Posterior cingulate gyrus (tissue), 11 donors: ENCODE results near the gene CLEC2D.
"Not testable (repeated sequence)": the region's sequence is repeated elsewhere in the genome, so short reads cannot be mapped to it uniquely, and the experiment has no call there.

Source experiments
- DNase-seq, 10 donors: peaks; one replicate each; pipeline versions ENCODE4 v3.0.0 to v3.0.0-alpha.2; 2020 to 2021; ENCODE audit warnings: mixed read lengths in 3 of 10
- intact Hi-C: fragments of 100-400 bp; cut with DNase I; formaldehyde crosslinking; loops from one replicate; pipeline ENCODE4 v1.15.1; 2023

Gene CLEC2D

DNA sequence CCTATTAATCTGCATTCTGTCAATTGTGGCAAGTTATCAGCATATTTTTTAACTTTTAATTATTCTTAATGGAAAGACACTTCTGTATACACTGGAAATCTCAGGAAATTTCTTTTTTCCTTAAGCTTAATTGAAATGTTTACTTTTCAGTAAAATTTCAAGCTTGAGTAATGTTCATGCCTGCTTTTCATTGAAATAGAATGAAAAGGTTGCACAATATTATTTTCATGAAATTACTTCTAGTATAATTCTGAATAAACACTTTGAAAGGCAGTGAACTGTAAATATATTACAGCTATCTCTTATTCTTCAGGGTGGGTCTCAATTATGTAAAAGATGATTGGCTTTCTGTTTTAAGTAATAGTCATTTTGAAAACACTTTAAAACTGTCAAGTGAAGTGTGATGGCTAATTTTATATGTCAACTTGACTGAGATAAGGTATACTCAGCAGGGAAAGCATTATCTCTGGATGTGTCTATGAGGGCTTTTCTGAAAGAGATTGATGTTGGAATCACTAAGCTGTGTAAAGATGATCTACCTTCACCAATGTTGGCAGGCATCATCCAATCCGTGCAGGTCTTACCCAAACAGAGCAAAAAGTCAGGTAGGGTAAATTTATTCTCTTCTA lies 29.9 kb downstream of the CLEC2D start:
- DNase-seq, result no peak
- intact Hi-C loops, result no loop called here

DNA sequence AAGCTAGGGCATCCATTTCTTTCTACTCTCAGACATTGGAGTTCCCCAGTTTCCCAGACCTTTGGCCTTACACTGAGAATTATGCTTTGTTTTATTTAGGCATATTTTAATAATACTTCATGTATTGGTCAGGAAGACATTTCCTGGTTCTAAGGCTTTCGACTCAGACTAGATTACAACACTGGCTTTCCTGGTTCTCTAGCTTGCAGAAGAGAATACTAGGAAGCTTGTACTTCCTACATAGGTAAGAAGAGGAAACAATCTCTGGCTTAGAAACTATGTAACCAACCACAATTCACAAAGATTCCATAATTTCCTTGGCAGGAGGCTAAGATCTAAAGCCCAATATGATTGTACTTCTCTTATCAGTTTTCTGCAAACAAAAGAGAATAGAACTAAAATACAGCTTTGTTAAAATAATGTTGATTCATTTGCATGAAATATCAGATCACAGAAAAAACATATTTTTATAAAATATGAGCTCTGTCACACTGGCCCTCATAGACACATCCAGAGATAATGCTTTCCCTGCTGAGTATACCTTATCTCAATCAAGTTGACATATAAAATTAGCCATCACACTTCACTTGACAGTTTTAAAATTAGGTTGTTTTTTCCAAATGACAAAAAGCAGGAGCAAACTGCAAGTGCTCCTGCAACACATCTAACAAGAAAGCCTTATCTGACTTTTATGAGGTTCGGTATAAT lies 30.5 kb downstream of the CLEC2D start:
- intact Hi-C loops, result no loop called here
- DNase-seq, result no peak

DNA sequence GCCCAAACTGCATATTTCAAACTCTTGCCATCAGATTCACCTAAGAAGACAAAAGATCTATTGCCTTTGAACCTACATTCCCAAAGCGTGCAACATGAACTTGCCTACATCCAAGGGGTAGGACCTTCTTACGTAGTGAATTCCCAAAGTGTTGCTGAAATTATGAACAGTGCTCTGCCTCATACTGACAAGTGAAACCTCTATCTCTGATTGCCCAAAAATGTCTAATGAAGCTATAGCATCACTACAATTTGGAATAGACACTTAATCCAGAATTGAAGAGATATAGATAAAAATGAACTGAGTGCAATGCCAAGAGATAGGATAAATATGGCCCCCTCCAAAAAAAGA lies 31.1 kb downstream of the CLEC2D start:
- intact Hi-C loops, result no loop called here
- no peak for DNase-seq

DNA sequence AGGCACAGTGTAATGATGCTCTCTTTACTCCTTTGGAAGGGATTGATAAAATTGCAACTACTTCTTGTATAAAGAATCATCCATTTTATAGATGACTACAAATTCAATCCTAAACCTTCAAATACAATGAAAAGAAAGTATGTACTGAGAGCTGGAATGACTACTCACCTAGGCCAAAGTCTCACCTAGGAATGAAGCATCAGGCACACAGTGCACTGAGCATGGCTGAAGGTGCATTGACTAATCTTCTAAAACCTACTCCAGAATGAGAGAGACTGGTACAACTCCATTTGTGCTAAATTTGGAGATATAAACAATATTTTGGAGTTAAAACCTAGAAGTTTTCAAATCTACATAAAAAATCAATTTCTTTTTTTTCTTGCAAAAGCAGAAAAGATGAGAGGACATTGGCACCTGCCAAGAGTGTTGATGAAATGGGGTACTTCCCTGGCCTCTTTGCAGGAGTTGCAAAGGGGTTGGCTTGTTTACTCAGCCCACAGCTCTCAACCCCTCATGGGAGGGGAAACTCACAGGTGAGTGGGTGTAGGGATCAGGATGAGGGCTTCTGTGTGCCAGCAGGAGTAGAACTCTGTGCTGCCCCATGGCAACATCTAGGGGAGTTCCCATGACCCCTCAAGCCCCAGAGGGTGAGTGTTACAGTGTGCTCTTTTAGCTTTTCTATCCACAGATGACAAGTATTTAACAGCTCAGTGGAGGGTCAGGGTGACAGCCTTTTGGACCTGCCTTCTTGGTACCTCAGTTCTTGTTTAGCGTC lies 32.1 kb downstream of the CLEC2D start:
- intact Hi-C loops, result no loop called here
- peak in 2 of 10 donors; percentile 25 to 45 for DNase-seq

DNA sequence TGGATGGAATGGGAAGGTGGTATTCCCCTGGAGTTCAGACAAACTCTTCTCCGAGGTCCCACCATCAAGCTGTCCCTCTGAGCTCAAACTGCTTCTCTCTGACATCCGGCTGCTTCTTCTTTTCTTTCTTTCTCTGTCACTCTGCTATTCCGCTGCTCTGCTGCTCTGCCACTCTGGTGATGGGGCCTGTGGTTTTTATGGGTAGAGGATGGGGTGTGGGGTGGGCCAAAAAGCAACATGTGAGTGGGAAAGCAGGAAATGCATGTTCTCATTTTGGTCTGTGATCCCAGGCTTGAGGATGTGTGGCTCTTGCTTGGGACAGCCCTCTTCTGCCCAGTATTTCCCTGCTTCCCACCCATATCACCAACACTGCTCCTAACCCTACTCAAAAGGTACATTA lies 32.7 kb downstream of the CLEC2D start:
- DNase-seq, result no peak
- intact Hi-C loops, result no loop called here

DNA sequence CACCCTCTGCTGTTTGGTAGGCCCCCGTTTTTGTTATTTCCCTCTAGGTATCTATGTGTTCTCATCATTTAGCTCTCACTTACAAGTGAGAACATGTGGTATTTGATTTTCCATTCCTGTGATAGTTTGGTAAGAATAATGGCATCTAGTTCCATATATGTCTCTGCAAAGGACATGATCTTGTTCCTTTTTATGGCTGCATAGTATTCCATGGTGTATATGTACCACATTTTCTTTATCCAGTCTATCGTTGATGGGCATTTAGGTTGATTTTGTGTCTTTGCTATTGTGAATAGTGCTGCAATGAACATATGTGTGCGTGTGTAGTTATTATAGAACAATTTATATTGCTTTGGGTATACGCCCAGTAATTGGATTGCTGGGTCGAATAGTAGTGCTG lies 35.0 kb downstream of the CLEC2D start:
- intact Hi-C loops, result not testable (repeated sequence)

DNA sequence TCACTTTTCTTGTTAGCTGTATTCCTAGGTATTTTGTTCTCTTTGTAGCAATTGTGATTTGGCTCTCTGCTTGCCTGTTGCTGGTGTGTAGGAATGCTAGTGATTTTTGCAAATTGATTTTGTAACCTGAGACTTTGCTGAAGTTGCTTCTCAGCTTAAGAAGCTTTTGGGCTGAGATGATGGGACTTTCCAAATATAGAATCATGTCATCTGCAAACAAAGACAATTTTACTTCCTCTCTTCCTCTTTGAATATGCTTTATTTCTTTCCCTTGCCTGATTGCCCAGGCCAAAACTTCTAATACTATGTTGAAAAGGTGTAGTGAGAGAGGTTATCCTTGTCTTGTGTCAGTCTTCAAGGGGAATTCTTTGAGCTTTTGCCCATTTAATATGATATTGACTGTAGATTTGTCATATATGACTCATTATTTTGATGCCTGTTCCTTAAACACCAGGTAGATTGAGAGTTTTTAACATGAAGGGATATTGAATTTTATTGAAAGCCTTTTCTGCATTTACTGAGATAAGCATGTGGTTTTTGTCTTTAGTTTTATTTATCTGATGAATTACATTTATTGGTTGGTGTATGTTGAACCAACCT lies 36.7 kb downstream of the CLEC2D start:
- no peak for DNase-seq
- intact Hi-C loops, result loop anchor here (5.0 kb wide), 1 partner anchor 374 kb away; no protein-coding TSS in a partner anchor

More for the DNA sequence above, 35.0 kb downstream of the CLEC2D start:
- DNase-seq, result not testable (repeated sequence)

DNA sequence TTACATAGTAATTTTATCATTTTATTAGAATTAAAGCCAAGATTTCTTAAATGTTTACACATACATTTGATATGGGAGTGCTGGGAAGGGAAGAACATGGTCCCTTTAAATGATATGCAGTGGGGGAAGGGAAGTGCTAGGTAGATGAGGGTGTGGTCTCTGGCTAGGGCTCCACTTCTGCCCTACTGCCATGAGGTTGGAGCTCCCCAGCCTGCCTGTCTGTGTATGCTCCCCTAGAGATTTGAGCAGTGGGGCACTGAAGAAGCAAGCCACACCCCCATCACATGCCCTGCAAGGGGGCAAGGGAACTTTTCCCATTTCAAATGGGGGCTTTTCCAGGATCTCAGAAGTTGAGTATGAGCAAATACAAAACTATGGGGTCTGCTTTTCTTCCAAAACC lies 37.8 kb downstream of the CLEC2D start:
- intact Hi-C loops, result loop anchor here (5.0 kb wide), 1 partner anchor 375 kb away; no protein-coding TSS in a partner anchor
- DNase-seq, result no peak

DNA sequence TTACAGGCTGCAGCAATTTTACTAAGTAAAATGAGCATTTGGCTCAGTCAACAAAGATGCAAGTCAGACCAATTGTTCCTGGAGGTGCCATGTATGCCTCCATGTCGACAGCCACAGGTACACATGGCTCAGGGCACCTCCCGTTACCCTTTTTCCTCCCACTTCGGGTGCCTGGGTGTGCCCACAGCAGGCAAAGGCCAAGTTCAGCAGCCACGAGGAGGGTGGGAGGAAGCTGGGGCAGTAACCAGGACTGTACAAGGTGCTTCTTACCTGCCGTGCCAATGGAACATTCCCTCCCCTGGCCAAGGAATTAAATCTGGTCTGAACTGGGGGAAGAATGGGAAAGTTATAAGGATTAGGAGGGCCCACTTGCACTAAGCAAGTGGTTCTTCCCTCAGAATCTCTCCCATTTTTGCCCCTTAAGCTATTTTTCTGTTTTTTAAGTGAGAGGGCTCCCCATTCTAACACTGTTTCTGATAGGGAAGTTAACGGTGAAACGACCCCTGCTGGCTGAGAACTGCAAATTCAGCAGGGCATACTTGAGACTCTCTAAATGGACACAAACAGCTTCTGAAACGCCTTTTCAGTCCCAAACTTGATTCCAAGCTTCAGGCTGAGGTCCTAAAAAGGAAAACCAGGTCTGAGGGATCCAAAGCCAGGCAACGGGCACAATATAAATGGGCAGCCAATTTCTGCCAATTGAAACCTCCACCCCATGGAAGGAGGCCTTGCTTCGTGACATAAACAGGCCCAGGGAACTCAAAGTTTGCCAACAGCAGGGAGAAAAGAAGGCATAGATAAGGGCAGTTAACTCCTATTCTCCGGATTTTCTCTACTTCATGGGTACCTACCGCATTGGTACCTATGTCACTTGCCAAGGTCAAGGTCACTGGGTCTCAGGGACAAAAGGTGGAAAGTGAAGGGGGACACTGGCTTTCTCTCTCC lies 38.6 kb downstream of the CLEC2D start:
- DNase-seq, result peak in 5 of 10 donors; percentile 22 to 78 (median 40)
- intact Hi-C loops, result loop anchor here (5.0 kb wide), 1 partner anchor 376 kb away; no protein-coding TSS in a partner anchor

DNA sequence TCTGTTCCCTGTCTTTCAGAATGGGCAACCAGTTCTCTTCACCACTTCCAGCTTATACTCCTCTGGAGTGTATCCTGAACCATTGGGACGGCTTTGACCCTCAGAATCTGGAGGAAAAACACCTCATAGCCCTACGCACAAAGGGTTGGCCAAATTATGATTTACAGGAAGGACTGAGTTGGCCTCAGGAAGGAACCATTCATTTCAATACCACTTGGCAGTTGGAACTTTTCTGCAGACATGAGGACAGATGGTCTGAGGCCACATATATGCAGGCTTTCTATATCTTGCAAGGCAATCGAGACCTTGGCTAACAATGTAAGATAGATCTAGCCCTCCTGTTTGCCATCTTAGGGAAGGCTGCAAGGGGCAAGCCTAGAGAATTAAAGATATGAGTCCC lies 39.3 kb downstream of the CLEC2D start:
- intact Hi-C loops, result loop anchor here (5.0 kb wide), 1 partner anchor 377 kb away; no protein-coding TSS in a partner anchor

DNA sequence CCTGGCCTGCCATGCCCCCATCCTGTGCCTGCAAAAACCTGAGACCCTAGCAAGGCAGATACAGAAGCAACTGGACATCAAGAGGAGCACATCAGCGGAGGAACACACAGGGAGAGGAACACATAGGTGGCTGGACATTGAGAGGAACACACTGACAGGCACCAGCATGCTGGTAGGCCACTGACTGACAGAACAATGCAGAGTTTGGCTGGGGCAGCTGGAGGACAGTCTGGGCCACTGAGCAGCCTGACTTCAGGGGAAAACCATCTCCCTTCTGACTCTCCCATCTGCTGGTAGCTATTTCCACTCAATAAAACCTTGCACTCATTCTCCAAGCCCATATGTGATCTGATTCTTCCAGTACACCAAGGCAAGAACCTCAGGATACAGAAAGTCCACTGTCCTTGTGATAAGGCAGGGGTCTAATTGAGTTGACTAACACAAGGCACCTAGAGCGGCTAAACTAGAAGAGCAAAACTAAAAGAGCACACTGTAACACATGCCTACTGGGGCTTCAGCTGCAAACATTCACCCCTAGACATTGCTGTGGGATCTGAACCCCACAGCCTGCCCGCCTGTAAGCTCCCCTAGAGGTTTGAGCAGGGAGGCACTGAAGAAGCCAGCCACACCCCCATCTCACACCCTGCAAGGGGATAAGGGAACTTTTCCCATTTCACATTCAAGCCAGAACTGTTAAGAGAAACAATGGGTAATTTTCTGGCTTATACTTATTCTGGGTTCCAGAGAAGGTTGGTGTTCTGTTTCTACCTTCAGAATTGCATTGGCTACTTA lies 41.3 kb downstream of the CLEC2D start:
- DNase-seq, result no peak
- intact Hi-C loops, result no loop called here

More for the DNA sequence above, 39.3 kb downstream of the CLEC2D start:
- no peak for DNase-seq

DNA sequence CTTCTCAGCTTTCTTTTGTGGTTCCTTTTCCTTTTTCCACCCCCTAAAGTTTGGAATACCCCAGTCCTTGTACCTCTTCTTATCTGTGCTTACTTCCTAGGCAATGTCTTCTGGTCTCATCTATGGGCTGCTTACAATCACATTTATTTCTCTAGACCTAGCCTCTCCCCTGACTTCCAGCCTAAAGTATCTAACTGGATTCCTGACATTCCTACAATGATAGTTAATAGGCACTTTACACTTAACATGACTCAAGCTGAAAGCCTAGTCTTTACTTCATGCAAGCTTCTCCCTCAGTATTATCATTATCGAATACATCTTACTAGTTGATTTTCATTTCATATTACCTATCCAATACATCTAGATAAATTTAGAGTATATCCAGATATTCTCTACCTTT lies 42.2 kb downstream of the CLEC2D start:
- intact Hi-C loops, result no loop called here
- DNase-seq, result no peak

DNA sequence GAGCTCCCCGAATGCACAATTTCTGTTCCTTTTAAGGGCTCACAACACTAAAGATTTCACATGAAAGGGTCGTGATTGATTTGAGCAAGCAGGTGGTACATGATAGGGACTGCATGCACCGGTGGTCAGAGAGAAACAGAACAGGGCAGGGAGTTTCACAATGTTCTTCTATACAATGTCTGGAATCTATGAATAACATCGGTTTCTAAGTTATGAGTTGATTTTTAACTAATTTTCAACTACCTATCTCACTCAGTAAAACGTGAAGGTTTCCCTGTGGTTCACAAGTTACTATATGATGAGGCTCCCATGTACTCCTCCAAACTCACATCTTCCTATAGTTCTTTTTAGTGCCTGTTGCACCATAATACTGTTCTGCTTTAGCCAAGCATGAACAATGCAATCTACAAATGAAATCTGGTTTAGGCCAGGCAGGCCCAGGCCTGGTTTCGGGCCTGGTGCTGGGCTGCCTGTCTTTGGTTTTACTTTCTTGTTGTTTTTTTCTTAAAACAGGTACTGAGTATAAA lies 43.6 kb downstream of the CLEC2D start:
- DNase-seq, result not testable (repeated sequence)

DNA sequence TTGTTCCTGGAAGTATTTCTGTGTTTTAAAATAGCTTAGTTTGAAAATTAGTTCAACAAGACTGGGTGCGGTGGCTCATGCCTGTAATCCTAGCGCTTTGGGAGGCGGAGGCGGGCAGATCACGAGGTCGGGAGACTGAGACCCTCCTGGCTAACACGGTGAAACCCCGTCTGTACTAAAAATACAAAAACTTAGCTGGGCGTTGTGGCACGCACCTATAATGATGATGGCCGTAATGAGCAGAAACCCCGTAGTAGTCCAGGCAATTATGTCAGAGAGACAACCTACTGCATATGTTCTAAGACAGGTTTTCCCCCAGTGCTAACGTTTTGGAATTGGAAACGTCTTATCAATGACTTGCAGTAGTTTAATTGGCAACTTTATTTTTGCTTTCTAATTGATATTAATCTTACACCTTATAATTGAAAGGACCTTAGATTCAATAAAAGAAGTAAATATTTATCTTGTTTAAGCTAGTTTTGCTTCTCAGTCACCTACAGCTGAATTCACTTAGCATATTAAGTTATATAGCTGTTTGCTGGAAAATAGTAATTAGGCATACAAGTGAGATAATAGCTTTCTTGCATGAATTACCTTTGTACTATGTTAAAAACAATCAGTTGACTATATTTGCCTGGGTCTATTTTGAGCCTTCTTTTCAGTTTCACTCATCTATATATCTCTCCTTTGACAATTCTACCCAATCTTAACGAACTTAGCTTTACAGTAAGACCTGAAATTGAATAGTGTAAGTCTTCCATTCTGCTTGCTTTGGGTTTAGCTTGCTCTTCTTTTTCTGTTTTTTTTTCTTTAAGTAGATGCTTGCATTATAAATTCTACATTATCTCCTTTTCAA lies 47.8 kb downstream of the CLEC2D start:
- no peak for DNase-seq
- intact Hi-C loops, result no loop called here

More for the DNA sequence above, 43.6 kb downstream of the CLEC2D start:
- intact Hi-C loops, result not testable (repeated sequence)

DNA sequence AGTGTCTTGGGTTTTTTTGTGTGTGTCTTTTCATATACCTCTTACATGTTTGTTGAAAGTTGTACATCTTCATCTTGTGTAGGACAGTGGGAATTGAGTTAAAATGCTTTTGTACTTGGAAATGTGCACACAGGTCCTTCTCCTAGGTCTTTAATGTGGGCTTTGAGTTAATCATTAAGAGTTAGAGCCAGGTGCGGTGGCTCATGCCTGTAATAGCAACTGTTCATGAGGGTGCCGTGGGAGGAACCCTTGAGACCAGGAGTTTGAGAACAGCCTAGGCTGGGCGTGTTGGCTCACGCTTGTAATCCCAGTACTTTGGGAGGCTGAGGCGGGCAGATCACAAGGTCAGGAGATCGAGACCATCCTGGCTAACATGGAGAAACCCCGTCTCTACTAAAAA lies 49.5 kb downstream of the CLEC2D start:
- intact Hi-C loops, result no loop called here
- DNase-seq, result no peak

DNA sequence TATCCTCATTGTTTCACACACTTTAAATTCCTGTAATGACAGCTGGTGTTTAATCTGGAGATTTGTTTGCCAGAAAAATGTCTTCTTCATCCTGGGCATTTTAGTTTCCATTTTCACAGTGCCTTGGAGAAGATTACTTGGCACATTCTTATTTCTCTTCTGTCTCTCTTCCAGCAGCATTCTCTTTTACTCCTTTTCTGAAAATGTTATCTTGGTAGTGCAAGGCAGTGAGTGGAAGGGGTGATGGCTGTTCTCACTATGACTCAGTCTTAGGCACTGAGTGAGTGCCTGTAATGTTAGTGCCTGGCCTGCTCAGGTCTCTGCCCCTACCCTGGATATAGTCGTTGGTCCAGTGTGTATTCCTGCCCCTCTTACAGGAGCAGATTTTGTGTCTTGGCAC lies 50.3 kb downstream of the CLEC2D start:
- intact Hi-C loops, result no loop called here

DNA sequence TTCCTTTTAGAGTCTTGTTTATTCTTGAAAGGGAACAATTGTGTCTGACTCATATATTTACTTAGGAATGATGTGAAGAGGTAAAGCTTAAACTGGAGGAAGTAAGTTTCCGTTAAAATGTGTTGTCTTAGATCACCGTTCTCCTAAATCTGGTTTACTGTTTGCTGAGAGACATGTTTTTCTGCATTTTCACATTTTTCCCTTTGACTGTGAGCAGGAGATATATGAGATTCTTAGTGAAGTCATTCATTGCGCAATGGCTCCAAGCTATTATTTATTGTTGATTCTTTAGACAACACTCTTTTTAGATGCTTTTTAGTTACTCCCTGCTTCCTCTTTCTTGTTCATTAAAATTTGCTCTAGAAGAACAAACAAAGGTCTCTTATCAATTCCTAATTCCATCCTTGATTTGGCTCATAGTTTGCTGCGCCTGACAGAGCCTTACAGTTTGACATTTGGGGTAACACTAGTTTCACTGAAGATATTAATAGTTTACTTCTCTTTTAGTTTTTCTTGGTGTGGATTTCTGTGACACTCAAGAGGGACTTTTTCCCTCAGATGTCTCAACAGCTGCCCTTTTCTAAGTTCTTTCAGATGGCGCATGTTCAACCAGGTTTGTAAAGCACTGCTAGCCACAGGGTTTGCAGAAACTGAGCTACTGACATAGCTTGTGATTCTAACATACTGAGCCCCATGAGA lies 52.0 kb downstream of the CLEC2D start:
- DNase-seq, result no peak
- intact Hi-C loops, result no loop called here

More for the DNA sequence above, 50.3 kb downstream of the CLEC2D start:
- DNase-seq, result no peak
